HG03460 (cell line): ENCODE data around the gene GH2.
"Not testable (repeated sequence)": the region's sequence is repeated elsewhere in the genome, so short reads cannot be mapped to it uniquely, and the experiment has no call there.

Source experiments
- ATAC-seq: cut with Tn5 transposase; IDR thresholded peaks from one replicate; pipeline ENCODE4 v1.9.1; 2021; ENCODE audit not compliant: unreplicated experiment

The GH2 gene

DNA sequence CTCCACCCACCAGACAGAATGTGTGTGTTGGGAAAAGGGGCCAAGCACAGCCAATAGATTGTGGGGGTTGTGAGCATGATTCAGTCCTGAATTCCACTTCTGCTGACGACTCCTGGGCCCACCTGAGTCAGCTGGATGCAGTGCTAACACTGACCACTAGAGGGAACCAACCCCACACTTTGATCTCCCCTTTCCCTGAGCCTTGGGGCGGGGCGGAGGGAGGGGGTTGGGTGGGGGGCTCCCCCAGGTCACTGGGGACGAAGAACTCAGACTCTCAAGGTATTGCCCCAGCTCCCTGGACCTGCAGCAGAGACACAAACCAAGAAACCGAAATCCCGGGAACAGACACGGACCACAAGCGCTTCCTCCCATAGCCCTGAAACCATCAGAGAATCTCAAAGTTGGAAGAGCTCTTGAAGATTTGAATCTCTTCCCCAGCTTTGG is 29.9 kb upstream of the GH2 start:
- no peak for ATAC-seq

DNA sequence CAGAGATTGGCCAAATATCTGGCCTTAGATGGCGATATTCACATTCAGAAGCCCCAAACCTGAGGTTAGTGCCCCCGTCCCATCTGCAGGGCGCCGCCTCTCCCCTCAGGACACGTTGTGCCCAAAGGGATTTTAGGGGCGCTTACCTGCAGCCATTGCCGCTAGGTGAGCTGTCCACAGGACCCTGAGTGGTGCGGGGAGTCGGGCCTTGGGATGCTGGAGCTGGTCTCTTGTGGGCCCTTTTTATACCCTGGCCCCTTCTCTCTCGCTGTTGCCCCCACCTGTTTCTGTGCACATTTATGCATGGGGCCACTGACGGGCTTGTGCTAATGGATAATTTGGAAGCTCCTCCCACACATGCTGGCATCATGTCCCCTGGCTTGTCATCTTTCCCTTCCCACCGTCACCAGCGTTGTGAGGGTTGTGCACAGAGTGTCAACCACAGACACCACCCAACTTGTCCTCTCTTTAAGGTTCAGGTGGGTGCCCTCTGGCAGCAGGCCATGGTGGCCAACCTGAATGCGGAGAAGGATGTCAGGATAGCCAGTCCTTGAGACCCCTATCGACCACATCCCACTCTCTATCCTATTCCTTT is 29.4 kb upstream of the GH2 start, which contains the start of gene CSHL1:
TSS of gene CSHL1 (minus strand) at position 218 of the 595 bp plus-strand sequence. CDS start at position 156, 62 bp downstream.
- no peak for ATAC-seq

DNA sequence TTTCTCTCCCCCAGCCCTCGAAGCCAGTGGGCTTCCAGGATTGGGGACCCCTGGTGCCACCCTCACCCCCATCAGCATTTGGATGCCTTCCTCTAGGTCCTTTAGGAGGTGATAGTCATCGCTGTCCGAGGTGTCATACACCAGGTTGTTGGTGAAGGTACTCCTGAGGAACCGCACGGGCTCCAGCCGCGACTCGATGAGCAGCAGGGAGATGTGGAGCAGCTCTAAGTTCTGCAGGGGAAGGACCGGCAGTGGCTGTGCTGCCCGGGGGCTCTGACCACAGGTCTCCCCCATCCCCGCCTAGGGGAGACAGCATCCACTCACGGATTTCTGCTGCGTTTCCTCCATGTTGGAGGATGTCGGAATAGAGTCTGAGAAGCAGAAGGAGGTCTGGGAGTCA is 28.4 kb upstream of the GH2 start:
- ATAC-seq: no peak

DNA sequence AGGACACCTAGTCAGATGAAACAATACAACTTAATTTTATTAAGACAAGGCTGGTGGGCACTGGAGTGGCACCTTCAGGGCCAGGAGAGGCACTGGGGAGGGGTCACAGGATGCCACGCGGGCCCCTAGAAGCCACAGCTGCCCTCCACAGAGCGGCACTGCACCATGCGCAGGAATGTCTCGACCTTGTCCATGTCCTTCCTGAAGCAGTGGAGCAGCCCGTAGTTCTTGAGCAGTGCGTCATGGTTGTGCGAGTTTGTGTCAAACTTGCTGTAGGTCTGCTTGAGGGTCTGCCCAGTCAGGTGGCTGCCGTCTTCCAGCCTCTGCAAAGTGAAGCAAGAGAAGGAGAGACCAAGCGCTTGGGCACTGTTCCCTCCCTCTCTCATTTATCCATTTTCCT is 27.8 kb upstream of the GH2 start:
- ATAC-seq: not testable (repeated sequence)

DNA sequence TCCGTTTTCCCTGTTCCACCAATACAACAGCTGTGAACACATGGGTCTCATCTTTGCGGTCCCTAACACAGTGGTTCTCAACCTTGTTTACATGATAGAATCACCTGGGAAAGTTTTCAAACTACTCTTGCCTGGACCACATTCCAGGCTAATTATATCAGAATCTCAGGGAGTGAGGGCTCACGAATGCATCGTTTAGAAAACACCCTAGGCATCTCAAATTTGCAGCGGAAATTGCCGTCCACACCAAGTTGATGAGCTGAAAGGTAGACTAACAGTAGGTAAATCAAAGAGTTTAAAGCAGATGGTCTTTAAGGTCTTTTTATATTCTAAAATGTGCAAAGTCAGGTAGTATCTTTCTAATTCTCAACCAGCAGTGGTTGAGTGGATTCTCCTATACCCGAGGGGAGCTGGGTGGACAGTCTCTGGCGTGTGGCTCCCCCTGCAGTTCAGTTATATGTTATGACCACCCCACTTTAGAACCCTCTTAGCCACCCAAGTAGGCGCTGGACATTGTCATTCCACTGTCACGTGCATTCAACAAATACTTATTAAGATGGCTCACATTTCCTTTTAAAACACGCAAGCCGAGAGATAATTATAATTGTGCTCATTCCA is 25.5 kb upstream of the GH2 start:
- ATAC-seq: not testable (repeated sequence)

DNA sequence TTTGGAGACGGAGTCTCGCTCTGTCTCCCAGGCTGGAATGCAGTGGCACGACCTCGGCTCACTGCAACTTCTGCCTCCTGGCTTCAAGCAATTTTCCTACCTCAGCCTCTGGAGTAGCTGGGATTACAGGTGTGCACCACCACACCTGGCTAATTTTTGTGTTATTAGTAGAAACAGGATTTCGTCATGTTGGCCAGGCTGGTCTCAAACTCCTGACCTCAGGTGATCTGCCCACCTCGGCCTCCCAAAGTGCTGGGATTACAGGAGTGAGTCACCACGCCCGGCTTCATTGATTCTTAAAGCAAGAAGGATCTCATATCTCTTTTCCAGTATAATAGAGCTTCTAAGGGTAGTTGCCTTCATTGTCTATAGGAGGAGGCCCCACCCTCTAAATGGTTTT is 23.1 kb upstream of the GH2 start:
- not testable (repeated sequence) for ATAC-seq

DNA sequence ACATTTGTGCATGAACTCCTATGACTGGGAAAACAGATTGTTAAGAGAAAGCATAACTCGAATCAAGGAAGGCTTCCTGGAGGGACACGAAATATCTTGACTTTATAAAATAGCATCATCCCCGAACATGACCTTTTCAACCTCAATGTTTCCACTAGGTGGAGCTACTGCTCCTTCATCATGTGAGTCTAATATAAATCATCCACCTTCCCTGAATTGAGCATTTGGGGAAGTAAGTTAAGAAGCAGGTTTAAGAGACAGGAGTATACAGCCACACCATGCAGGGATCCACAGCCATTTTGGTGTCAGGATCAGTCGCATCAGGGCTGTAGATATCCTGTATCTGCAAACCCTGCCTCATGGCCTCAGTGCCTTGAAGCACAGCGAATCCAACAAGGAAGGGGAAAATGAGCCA is 22.1 kb upstream of the GH2 start:
- ATAC-seq: not testable (repeated sequence)

DNA sequence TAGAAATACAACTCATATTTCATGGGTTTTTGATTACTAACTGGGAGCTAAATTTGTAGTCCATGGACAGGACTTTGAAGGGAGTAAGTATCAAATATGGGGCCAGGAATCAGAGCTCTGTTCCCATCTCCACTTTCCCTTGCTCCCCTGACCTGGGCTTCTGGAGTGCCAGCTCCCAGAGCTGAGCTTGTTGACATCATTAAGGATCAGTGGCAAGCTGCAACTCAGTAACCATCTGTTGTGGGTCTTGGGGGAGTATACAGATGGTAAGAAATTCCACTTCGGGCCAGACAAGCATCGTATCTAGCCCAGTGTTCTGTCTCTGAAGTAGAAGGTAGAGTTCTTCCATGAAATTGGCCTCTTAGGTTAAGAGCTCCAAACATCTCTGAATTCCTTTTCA is 20.2 kb upstream of the GH2 start:
- ATAC-seq: not testable (repeated sequence)

DNA sequence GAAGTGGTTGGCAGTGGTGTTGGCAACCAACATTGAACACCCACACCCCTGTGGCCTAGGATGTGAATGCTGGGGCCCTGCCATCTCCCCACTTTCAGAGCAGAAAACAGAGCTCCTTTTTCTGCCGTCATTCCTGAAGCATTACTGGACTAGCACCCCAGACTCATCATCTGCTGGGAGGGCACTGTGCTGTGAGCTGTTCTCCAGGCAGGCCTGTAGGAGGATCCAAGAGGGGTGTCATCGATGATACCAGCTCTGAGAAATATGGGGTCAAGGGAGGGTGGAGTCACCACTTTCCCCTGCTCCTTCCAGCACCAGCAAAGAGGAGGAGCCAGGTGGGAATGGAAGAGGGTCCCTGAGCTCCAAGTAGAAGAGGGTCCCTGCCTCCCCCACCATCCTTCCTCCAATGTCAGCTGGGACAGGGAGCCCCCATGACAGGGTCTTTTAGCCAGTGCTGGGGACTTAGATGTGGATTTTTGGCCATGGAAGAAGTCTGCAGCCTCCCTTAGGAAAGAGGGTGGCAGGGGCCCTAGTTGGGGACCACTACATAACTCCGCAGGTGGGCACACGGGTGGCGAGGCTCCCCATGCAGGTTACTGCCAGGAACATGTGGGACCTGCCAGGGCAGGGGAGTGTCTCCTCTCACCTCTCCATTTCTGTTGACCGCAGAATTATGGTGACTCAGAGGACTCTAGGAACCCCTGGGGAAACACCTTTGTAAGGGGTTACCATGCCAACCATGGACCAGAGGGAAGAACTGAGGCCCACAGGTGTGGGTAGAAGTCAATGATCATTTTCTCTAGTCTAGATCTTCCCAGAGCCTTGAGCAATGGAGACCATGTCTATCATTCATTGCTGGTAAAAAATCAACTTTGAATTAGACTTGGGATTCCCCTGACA is 17.4 kb upstream of the GH2 start:
- not testable (repeated sequence) for ATAC-seq

DNA sequence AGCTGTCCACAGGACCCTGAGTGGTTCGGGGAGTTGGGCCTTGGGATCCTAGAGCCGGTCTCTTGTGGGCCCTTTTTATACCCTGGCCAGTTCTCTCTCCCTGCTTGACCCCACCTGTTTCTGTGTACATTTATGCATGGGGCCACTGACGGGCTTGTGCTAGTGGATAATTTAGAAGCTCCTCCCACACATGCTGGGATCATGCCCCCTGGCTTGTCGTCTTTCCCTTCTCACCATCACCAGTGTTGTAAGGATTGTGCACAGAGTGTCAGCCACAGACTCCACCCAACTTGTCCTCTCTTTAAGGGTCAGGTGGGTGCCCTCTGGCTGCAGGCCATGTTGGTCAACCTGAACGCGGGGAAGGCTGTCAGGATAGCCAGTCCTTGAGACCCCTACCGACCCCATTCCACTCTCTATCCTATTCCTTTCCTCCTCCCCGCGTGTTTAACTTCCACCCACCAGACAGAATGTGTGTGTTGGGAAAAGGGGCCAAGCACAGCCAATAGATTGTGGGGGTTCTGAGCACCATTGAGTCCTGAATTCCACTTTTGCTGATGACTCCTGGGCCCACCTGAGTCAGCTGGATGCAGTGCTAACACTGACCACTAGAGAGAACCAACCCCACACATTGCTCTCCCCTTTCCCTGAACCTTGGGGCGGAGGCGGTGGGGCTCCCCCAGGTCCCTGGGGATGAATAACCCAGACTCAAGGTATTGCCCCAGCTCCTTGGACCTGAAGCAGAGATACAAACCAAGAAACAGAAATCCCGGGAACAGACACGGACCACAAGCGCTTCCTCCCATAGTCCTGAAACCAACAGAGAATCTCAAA is 15.0 kb upstream of the GH2 start, which contains the start of gene CSH1:
TSS of gene CSH1 (minus strand) at position 51 of the 831 bp plus-strand sequence. CDS start 63 bp downstream, outside the sequence.
- ATAC-seq: not testable (repeated sequence)

DNA sequence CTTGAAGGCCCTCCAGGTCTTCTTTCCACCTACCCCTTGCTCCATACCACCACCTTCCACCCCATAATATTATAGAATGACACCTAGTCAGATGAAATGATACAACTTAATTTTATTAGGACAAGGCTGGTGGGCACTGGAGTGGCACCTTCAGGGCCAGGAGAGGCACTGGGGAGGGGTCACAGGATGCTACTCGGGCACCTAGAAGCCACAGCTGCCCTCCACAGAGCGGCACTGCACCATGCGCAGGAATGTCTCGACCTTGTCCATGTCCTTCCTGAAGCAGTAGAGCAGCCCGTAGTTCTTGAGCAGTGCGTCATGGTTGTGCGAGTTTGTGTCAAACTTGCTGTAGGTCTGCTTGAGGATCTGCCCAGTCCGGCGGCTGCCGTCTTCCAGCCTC is 13.1 kb upstream of the GH2 start:
- ATAC-seq: not testable (repeated sequence)

DNA sequence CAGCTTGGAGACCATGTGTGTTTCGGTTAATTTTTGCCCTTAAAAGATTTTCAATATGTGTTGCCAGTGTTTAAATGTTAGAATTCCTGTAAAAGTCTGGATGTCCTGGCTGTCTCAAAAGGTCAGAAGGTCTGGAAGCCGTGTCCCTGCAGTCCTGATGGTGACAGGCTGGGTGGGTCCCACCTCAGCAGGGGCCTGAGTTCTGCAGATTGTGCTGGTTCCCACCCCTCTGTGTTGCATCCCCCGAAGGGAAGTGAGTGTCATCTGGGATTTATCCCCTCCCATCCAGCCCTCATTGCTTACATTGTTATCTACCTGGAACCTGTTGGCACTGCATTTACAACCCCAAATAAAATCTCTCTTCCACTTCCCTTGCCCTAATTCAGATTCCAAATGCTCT is 12.3 kb upstream of the GH2 start:
- ATAC-seq: not testable (repeated sequence)

DNA sequence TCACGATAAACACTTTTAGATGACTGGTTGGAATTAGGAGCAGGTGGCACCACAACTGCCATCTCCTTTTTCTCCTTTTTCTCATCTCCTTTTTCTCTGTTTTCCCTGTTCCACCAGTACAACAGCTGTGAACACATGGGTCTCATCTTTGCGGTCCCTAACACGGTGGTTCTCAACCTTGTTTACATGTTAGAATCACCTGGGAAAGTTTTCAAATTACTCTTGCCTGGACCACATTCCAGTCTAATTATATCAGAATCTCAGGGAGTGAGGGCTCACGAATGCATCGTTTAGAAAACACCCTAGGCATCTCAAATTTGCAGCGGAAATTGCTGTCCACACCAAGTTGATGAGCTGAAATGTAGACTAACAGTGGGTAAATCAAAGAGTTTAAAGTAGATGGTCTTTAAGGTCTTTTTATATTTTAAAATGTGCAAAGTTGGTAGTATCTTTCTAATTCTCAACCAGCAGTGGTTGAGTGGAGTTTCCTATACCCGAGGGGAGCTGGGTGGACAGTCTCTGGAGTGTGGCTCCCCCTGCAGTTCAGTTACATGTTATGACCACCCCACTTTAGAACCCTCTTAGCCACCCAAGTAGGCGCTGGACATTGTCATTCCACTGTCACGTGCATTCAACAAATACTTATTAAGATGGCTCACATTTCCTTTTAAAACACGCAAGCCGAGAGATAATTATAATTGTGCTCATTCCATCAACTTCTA is 10.7 kb upstream of the GH2 start:
- ATAC-seq: not testable (repeated sequence)

DNA sequence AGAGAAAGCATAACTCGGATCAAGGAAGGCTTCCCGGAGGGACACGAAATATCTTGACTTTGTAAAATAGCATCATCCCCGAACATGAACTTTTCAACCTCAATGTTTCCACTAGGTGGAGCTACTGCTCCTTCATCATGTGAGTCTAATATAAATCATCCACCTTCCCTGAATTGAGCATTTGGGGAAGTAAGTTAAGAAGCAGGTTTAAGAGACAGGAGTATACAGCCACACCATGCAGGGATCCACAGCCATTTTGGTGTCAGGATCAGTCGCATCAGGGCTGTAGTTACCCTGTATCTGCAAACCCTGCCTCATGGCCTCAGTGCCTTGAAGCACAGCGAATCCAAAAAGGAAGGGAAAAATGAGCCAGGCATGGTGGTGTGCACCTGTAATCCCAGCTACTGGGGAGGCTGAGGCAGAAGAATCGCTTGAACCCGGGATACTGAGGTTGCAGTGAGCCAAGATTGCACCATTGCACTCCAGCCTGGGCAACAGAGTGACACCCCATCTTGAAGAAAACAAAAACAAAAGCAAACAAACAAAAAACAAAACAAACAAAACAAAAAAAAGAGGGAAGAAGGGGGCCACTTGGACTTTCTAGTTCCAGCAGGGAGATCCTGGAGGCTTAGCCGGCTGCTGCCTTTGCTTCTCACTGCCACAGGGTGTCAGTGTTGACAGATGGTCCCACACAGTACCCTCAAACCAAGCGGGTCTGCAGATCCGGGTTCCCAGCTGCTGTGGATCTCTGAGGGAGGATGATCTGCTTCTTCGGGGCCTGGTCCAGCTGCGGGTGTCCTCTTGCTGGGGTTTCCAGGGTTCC is 7.5 kb upstream of the GH2 start:
- ATAC-seq: not testable (repeated sequence)

DNA sequence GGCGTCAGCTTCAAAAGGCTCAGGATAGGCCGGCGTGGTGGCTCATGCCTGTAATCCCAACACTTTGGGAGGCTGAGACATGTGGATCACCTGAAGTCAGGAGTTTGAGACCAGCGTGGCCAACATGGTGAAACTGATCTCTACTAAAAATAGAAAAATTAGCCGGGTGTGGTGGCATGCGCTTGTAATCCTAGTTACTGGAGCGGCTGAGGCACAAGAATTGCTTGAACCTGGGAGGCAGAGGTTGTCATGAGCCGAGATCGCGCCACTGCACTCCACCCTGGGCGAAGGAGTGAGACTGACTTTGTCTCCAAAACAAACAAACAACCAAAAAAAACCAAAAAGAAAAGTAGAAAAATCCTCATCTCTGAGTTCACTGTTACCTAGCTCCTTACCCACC is 3.4 kb upstream of the GH2 start:
- not testable (repeated sequence) for ATAC-seq

DNA sequence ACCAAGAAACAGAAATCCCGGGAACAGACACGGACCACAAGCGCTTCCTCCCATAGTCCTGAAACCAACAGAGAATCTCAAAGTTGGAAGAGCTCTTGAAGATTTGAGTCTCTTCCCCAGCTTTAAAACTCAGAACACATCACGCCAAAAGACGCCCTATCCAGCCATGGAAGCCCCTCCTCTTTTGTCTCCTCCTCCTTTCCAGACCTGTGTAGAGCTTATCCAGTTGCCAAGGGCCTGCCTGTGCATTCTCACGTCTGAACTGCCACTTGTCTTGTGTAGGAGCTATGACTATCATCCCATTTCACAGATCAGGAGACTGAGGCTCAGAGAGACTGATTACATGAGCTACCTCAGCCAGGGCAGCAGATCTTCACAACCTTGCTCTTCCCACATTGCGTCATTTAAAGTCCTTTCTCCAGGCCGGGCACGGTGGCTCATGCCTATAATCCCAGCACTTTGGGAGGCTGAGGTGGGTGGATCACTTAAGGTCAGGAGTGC is 932 bp upstream of the GH2 start:
- ATAC-seq: not testable (repeated sequence)

DNA sequence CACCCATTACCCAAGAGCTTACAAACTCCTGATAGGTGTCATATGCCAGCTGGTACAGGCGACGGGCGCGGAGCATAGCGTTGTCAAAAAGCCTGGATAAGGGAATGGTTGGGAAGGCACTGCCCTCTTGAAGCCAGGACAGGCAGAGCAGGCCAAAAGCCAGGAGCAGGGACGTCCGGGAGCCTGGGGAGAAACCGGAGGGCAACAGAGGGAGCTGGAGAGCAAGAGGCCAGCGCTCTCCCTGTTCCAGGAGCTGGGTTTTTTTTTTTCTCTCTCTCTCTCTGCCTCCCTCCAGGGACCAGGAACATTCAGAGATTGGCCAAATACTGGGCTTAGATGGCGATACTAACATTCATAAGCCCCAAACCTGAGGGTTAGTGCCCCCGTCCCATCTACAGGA is 407 bp downstream of the GH2 start:
- not testable (repeated sequence) for ATAC-seq

DNA sequence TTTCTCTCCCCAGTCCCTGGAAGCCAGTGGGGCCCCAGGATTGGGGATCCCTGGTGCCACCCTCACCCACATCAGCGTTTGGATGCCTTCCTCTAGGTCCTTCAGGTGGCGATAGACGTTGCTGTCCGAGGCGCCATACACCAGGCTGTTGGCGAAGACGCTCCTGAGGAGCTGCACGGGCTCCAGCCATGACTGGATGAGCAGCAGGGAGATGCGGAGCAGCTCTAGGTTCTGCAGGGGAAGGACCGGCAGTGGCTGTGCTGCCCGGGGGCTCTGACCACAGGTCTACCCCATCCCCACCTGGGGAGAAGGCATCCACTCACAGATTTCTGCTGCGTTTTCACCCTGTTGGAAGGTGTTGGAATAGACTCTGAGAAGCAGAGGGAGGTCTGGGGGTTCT is 1.0 kb downstream of the GH2 start:
- no peak for ATAC-seq

DNA sequence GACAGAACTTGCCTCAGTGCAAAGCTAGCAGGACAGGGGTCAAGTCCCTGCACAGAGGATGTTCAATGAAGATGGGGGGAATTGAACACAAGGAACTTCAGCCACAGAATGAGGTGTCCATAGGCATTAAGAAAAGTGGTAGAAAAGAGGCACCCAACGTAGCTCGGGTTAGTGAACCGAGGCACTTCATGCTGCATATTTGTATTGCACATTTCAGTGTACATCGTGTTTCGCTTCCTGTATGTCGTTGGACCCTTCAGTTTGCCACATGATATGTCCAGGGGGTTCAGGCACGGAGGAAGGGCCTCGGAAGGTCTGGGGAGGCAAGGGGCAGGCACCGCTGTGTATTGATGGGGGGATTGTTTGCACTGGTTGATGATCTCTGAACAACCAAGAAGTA is 3.3 kb downstream of the GH2 start:
- ATAC-seq: not testable (repeated sequence)
